OCI-M2 (cell line): Measurements from ENCODE around the gene ABHD15.

Source experiments
- DNase-seq: peaks from one replicate; lab custom pipeline; 2025; ENCODE audit not compliant: unreplicated experiment; lab: John Stamatoyannopoulos, UW

Gene ABHD15

DNA sequence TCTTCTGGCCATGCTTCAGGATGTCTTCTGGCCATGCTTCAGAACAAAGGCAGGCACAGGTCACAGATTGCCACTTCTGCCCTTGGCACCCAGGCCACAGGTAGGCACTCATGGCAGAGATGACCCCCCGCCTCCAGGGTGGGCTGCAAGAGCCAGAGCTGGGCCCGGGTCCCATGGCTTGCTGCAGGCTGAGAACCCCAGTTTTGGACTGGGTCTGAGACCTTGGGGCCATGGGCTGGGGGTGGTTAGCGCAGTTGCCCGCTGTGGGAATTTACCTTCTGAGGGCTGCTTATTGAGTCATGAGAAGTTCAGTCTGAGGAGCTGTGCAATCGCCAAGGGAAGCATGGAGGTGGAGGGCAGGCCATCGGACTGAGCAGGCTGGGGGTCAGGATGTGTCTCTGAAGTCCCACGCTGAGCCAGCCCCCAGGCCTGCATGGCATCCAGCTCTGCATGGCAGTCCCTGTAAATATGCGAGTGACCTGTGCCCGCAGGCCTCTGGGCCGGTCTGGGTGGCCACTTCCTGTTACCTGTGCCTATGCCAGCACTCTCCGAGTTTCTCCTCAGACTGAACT, 27.8 kb upstream of the ABHD15 start:
- DNase-seq, result no peak

DNA sequence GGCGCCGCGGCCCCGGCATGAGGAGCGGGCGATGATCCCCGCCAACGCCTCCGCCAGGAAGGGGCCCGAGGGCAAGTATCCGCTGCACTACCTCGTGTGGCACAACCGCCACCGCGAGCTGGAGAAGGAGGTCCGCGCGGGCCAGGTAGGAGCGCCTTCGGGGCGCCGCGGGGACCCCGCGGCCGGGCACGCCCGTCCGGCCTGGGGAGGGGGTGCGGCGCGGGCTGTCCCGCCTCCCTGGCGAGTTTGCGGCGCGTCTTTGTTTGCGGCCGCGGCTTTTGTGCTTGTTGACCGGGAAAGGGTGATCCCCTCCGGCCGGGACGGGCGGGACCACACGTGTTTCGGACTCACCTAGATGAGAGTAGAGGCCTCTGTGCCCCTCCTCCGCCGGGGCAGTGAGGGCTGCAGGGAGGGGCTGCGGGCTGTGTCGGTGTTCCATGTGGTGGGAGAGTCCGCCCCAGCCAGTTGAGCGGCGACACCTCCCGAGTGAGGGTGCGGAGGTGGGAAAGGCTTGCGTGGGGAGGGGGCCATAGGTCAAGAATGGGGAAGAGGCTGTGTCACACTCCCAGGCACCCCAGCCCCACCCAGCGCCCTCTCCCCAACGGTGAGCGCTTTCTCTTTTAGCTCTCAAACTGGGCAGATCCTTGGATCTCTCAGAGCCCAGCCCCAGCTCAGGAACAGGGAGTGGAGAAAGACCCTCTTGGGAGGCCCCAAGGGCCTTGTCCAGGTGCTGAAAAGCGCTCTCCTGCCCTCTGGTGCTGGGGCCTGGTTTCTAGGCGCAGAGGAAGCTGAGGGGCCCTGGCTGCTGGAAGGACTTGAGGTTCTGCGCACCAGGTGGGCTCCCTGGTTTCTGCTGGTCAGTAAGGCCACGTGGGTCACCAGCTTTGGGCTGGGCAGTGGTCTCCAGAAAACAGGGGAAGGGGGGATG, 27.0 kb upstream of the ABHD15 start:
- no peak for DNase-seq

DNA sequence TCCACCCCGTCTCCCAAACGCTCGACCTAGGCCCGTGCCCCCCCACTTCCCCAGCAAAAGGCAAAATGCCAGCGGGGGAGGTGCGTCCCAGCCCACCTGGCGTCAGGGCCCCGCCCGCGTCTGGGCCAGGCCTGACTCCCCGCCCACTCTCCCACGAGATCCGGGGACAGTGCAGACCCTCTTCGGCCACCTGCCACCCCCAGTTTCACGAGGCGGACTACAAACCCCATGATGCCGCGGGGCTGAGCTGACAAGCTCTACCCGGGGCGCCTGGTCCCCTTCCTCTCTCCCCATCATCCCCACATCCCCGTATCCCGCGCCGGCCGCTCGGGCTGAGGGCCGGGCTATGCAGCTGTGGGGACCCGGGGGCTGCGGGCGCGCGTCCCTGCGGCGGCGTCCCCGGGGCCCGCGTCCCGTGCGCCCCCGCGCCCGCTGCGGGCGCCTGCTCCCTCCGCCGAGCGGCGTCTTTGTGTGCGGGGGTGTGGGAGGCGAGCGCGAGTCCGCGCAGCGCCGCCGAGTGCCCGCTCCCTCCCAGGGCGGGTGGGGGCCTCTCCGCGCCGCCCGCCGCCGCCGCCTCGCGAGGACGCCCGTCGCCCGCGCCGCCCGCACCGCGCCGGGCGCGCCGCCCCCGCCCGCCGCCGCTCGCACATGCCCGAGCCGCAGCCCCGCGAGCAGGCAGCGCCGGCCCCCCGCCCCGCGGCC, 26.2 kb upstream of the ABHD15 start, which contains the start of gene ANKRD13B:
Gene ANKRD13B (plus strand): TSS at position 283 of the 702 bp plus-strand sequence. CDS start 490 bp downstream, outside the sequence.
- no peak for DNase-seq

DNA sequence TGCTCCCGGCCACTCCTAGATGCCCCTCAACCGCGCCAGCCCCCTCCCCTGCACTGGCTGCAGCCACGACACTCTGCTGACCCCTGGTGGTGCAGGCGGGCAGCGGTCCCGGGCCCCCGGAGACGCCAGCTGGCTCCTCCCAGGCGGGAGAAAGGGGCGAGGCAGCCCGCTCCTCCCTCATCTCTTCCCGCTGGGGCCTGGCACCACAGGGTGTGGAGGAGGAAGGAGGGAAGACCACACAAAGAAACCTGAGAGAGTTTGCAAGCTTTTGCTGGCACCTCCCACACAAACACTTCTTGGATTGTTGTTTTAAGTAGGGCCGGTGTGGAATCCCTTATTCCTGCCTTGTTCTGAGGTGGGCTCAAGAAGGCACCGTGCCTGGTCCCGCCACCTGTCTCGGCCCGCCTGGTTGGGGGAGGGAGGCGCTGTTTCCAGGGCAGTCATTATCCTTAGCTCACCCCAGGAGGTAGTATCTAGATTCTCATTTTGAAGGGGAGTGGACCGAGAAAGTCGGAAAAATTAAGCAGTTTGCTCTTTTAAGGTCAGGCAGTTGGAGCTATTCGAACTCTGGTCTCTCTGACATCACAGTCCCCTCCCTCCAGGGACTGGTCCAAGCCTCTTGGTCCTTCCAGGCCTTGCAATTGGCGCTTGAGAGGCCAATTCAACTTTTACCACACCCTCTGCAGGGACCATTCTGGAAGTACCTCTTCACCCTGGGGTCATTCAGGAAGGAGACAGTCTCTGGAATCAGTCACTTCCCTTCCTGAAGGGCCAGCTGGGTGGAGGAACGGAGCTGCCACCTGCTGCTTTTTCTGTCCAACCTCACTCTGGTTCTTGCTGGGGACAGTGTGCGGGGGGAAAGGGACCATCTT, 25.1 kb upstream of the ABHD15 start:
- DNase-seq, result no peak

DNA sequence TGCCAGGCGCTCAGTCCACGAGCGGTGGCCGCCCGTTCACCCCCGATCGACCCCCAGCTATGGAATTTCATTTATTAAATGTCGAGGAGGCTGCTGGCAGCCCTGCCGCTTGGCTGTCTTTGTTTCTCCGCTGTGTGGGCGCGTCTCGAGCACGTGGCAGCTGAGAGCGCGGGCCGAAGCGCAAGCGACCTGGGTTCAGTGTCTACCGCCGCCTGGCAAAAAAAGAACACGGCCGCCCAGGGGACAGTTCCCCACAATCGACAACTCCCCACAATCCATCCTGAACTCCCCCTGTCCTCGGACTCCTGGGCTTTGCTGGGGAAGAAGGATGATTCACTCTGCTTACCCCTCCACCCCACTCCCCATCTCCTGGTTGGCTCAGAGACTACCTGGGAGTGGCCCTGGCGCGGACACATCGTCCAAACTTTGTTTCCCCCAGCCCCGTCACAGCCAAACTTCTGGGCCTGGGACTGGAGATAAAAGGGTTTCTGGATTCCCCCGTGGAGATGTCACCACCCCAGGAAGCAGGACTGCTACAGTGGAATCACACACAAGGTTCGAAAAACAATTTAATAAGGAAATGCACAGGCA, 24.4 kb upstream of the ABHD15 start:
- DNase-seq, result peak; percentile 54

DNA sequence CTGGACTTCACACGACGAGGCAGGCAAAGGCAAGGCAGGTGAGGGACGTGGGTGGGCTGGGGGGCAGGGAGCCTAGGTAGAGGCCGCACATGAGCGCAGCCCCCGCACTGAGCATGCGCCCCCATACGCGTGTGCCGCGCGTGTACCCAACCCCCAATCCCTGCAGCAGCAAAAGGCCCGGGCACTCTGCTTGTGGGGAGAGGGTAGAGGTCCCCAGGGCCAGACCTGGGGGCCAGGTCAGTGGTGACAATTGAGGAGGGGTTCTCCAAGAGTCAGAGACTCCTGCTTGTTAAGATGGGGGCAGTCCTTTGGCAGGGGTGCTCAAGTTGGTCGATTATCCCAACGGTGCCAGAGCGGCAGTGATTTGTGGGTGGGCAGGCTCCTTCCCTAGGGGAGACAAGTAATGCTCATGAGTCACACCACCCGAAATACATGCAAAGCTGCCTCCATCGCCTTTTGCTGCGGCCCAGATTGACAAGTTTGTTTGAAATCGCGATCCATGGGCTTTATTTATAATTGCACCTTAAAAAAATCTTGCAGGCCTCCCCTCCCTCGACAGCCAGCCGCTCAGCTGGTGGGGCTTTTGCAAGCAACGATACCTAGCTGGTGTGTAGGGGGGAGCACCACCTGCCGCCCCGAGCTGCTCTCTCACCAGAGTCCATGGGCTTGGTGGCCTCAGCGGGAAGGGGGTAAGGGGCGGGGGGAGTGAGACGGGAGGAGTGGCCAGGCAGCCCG, 23.7 kb upstream of the ABHD15 start:
- no peak for DNase-seq

DNA sequence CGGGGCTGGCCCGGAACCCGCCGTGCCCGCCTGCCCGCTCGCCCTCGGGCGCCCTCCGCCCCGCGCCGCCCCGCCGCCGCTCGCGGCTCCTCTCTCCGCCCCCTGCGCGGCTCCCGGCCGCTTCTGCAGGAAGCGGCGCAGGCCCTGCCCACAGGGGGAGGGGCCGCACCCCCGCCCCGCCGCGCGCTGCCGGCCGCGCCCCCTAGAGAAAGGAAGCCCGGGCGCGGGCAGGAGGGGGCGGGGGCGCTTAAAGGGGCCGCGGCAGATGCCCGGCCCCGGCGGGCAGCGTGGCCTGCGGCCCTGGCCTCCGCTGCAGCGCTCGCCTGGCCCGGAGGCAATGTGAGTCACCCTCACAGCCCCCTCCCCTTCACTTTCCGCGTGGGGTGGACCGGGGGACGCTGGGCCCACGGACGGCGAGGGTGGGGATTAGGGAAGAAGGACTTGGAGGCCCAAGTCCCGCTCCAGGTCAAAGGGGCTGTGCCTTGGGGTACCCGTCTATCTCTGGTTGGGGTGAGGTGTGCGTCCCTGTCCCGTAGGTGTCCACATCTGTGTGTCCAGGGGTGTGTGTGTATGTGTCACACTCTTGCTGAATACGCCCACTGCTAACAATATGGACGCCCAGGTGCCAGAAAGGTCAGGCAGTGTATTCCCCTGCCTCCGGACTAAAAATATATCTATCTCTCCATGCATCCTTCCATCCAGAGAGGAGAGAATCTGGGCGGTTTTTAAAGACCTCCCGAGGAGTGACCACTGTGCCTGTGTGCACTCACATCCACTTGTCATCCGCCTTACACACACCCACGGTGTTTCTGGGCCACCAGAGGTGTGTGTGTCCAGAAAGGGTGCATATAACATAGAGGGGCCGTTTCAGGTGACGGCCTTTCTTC, 22.9 kb upstream of the ABHD15 start, which contains the start of gene GIT1:
Gene GIT1 (minus strand): TSS at position 125 of the 887 bp plus-strand sequence. CDS start 270 bp downstream, outside the sequence.
- no peak for DNase-seq

DNA sequence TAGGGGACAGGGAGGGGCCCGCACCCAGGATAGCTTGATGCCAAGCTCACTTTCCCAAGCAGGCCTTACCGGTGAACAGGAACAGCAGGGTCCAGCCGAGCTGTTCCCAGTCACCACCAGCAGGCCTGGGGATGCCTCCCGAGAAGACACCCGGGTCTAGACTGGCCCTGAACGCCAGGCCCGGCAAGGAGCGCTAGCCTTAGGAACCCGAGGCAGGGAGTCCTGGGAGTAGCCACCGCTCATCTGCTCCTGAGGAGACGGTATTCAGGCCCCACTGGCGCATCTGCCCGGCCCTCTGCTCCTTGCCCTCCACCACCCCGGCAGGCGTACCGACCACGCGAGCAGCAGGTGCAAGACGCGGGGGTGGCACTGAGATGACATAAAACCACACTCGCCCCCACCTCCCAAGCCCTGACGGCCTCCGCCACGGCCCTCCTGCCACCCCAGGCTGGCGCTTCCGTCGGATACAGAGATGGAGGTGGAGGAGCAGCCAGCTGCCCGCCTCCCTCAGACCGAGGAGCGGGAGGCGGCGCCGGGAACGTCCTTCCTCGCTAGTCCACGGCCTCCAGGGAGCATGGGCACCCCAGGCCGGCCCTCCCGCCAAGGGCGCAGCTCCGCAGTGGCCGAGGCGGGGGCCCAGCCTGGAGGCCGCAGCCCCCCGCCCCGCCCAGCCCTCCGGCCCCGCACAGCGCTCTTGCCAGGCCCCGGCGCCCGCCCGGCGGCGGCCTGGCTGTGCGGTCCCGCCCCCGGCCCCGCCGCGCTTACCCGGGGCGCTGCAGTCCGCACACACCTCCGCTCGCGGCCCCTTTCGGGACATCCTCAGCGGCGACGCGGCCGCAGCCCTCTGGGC, 21.9 kb upstream of the ABHD15 start:
- no peak for DNase-seq

DNA sequence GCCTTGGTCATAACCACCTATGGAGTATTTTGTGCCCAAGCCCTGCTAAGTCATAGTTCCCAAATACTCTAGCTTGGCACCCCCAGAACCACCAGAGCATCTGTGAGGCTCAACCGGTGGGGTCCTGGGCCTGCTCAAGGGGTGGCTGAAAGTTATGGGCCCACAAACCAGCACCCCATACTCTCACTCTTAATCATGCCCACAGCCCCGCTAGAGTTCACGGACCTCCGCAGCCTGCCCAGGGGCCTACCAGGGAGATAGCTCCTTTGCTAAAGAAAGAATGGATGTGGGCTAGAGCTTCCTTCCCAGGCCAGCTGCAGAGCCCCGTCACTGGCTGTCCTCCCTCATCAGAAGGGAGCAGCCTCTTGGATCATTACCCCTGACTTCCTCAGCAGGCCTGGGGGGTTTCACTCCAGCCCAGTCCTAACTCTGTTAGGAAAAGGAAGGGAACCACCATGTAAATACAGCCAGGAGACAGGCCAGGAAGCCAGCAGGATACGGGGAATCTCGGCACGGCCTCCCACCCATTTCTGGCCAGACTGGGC, 21.3 kb upstream of the ABHD15 start:
- no peak for DNase-seq

DNA sequence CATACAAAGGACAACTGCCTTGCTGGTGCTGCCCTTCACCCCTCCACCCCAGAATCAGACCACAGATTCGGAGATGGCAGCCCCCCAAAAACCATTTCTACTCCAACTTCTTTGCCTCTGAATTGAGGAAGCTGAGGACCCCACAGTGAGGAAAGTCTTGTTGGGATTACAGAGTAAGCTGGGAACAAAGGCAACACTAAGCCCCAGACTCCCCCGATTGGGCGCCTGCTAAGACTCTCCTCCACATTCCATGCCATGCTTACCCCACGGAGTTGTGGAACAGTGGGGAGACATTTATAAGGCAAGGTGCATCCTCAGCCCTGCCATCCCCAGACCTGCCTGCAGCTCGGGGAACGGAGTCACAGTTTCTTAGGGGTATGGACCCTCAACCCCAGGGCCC, 20.8 kb upstream of the ABHD15 start:
- no peak for DNase-seq

DNA sequence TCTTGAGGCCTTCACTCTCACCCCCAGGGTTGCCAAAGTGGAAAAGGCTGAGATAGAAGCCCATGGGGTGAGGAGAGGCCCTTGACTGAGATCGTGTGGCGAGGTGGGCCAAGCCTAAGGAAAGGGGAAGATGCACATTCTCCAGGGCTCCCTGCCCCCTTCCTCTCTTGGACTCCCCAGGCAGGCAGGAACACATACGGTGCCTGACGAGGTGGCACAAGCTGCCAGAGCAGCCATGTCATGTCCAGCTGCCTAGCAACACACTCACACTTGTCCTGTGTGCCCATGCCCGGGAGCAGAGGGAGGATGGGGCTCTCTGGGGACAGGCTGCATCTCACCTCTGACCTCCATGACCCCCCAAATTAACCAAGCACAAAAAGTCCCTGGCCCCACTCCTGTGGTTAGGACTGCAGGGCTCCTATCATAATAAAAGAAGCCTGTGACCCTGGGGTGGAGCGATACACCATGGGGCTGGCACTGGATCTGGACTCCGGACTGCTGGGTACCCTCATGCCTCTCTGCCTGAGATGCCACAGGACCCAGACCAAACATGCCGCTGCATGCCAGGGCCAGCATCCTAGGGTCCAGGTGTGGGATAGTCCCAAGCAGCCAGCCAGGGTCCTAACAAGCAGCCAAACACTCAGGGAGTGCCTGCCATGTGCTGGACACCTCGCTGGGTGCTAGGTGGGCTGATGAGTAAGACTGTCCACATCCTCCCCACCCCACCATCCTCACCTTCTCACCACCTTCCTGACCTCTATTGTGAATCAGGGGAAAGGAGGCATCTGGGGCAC, 20.0 kb upstream of the ABHD15 start:
- no peak for DNase-seq

DNA sequence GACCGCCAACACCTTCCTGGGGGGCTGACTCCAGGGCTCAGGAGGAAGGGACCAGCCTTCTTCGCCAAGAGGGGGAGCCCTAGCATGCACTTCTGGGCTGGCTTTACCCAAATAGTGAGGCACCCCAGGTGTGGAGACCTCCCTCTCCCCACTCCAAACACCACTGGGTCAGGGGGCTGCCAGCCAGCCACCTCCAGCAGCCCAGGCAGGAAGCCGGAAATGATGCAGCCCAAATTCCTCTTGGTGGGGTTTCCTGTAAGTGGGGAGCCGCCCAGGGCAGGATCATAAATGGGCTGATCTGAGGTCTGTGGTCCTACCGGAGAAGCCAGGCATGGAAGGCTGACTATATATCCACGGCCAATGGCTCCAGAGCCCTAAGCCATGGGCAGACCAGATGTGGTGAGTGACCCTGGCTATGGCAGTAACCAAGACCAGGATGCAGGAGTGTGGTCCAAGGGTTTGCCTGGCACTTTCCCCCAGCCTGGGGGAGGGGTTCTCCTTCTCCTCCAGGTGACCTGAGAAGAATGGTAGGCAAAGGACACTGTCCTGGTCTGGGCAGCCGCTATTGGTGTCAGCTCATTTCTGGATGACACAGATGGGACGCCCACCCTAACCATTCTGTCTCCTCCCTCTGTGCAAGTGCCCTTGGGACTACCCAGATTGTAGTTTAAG, 18.4 kb upstream of the ABHD15 start:
- no peak for DNase-seq

DNA sequence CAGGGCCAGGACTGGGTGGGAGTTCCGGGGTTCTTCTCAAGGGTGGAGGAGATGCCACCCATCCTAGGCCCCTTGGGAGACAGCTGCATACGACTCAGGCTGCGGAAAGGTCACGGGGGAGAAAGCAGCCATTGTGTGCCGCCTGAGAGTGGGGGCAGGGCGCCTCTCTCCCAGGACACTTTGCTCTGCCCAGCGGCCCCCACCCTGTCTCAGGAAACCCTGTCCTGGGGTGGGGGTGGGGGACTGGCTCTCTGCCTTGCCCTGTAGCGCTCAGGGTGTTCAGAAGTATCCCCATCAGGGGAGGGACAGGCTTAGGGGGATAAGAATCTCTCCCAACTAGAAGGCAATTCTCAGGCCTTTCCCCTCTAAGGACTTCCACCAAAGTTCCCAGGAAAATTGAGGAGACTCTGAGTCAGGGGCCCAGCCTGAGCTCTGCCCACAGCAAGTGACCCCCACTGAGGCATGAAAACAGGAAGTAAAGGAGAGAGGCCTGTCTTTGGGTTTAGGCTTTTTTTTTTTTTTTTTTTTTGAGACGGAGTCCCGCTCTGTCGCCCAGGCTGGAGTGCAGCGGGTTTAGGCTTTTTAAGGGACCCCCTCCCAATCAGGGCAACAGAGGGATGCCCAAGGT, 17.7 kb upstream of the ABHD15 start:
- DNase-seq, result no peak

DNA sequence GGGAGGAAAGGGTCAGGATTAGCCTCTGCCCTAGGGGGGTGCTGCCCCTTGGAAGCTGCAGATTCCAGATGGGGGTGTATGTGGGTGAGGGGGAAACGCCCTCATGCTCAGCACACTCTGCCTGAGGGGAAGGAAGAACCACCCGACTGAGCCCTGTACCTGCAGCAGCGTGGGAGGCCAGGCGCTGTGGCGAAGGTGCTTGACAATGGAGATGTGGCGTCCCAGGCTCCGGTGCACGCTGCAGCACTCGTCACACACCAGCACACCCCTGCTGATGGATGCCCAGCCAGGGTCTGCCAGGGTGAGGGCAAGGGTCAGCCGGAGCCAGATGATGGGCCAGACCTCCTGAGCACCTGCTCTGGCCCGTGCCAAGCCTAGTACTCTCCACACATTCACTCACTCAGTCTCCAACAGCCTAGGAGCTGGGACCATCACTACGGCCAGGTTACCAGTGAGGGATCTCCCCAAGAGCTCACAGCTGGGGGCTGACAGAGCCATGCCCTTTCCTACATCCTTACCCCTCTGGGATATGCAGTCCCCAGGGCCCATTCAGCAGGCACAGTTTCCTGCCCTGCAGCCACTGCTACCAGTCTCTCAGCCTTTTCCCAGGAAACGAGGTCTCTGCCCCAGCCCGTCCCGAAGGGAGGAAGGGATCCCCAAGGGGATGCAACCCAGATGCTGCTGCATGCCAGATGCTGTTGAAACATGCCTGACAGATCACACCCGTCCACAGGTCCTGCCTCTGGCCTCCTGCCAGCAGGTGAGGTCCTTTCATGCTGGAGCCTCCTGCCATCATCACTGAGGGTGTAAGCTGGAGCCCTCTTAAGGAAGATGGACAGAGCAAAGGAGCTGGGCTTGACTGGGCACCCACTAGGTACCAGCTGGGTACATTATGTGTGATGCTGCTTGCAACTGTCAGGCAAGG, 16.7 kb upstream of the ABHD15 start:
- no peak for DNase-seq

DNA sequence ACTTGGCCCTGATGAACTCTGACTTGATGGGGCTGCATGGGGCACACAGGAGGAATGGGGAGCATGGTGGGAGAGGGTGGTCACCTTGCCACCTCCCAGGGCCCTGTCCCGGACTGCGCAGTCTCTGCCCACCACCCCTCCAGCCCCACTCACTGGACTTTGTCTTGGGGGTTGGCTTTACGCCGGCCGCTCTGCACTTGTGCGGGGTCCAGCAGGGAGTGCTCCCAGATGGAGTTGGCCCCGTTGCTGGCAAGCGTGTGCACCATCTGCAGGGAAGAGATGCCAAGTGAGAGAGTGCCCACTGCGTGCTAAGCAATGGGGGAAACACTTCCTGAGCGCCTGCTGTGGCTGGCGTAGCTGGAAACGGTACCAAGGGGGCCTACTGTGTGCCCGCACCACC, 15.9 kb upstream of the ABHD15 start:
- DNase-seq, result no peak
